GM19452 (cell line): ENCODE data around the gene TPMT.
"Not testable (repeated sequence)": the region's sequence is repeated elsewhere in the genome, so short reads cannot be mapped to it uniquely, and the experiment has no call there.

ENCODE experiments used
- ATAC-seq: cut with Tn5 transposase; IDR thresholded peaks from one replicate; pipeline ENCODE4 v1.9.1; 2021; ENCODE audit not compliant: unreplicated experiment

The TPMT gene

DNA sequence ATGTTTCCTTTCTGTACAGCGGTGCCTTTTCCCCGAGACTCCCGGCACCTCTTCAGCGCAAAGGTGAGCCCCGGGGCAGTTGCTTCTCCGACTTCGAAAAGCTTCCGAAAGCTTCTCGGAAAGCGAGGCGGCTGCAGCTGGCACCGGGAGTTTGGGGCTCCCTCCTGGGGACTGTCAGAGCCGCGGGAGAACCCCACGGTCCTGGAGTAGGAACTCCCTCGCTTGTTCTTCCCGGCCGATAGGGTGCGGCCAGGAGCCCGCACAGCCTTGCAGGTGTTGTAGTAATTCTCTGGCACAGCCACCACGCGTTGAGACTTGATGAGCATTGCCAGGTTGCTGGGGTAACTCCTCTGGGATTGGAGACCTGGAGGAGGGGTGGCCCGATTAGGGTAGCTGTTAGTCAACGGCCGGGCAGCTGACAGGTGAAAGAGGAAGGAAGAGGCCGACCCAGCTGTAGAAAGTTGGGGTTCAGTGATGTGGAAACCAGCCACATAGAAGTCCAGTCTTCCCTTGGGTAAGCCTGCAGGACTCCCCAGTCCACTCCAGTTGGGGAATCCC, 1.1 kb upstream of the TPMT start:
- ATAC-seq = peak; percentile 41

DNA sequence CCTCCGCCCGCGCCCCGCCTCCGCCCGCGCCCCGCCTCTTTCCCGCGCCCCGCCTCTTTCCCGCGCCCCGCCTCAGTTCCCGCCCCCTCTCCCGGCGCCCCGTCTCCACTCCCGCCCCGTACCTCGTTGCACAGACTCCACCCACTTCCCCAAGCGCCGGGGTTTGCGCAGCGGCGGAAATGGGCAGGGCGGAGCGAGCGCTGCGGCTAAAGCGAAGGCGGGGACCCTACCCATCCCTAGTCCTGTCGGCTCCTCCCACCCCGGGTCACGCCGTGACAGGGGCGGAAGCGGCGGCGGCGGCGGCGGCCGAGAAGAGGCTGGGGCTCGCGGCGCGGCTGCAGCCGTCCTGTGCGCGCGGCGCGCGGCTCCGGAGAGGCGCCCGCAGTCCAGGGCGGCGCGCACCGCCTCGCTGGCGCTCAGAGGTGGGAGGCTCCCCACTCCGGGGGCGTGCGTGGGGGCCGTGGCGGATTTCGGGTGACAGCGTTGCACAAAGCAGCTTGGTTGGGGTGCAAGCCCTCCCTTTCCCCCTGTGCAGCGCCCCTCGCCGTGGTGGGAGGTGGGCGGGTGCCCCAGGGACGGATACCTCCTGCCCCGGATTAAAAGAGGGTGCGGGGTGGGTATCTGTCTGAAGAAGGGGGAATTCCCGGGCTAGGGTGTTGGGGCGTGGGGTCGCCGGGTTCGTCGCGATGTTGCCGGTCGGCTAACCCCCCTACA, 430 bp upstream of the TPMT start, which contains the start of gene KDM1B:
Gene KDM1B, plus strand, starts transcription at position 273 of the 714 bp plus-strand sequence. CDS start 4,474 bp downstream, outside the sequence.
- peak; percentile 86 for ATAC-seq

DNA sequence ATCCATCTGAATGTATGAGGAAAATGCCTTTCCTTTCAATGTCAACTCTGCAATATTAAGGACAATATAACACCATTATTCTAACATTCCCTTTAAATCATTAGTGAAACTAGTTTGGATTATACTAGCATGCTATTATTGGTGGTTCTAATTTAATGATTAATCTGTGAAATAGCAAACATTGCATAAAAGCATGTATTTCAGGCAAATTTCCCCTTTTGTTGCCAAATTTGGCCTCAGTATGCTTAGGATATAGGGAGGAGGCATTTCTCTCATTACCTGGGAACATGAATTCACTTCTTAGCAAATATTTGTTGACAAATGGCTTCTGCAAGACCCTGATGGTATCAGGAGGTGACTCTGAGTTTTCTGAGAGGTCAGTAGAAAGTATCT, 1.6 kb downstream of the TPMT start:
- ATAC-seq = no peak

DNA sequence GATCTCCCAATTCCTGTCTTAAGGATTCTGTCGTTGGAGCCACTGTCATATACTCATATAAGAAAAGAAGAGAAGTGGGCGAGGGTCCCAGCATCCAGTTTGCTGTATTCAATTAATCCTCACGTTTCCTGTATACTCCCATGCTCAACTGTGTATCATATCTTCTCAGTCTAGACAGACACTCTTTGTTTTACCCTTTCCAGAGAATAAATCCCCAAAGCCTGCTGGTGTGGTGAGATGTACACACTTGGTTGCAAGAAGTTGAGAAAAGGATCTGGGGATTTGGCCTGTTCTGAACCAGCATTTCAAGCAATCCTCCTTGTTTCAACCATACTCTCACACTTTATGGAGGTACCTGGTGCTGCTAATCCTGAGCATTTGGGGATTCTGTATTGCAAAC, 3.1 kb downstream of the TPMT start:
- ATAC-seq = no peak

DNA sequence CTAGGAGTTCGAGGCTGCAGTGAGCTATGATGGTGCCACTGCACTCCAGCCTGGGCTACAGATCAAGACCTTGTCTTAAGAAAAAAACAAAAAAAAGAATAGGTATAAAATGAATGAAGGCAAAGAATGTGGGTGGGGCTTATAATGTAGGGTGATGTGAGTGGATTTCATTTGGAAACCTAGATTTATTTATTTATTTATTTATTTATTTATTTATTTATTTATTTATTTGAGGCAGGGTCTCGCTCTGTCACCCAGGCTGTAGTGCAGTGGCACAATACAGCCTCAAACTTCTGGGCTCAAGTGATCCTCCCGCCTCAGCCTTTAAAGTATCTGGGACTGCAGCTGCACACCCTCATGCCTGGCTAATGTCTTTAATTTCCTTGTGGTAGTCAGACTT, 3.5 kb downstream of the TPMT start:
- ATAC-seq = not testable (repeated sequence)

DNA sequence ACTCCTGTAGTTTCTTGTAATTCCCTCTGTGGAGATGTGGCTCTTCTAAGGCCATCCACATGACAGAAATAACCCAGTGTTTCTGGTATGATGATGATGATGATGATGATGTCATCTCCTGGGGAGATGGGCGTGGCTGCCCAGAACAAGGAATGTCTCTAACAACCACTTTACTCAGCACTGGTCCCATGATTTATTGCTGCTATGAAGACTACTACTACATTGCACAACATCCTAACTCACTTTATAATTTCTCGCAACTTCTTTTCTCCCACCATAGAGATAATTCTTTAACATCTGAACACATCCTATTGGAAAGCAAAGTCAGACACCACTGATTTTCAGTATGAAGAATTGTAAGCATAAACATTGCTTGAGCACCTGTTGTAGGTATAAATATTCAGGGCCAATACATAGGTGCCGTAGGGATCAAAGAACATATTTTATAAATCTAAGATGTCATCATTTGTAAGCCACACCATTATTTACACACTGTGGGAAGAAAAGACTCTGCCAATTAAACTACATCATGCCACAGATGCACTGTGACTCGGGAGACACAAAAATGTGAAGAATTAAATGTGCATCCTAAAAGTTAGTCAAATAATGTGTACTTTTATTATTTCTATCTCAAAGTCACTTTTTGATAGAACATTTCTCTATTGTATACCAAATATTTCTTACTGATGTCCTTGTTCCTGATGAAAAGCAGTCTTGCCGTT, 6.4 kb downstream of the TPMT start:
- ATAC-seq = no peak

DNA sequence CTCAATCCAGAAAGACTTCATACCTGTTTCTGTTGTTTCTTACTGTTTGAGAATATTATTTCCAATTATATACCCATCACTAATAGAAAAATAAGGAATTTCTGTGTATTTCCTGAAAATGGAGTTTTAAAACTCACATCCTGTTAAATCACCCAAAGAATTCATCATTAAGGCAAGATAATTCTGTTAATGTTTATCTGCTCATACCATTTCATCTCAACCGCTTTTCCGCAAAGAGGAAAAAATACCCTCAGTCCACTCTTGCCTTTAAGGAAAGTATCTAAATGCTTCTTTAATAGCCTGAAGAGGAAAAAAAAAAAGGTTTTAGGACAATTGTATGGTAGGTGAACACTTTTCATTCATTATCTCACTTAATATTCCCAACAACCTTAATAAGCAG, 7.3 kb downstream of the TPMT start:
- no peak for ATAC-seq

DNA sequence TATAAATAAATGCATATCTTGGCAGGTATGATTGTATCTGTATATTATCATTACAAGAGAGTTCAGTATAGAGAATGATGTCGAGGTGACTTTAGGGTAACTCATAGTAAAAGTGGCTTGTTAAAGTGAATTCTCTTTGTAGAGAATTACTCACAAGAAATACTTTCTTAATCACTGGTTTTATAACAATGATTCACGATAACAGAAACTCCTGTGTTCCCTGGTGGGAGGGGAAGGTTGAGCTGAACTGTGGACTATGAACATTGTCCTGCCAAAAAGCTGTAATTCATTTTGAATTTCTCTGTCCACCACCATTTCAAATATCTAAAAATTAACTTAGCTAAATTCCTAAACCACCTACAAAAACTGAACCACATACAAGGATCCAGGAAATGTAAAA, 7.7 kb downstream of the TPMT start:
- ATAC-seq = no peak

DNA sequence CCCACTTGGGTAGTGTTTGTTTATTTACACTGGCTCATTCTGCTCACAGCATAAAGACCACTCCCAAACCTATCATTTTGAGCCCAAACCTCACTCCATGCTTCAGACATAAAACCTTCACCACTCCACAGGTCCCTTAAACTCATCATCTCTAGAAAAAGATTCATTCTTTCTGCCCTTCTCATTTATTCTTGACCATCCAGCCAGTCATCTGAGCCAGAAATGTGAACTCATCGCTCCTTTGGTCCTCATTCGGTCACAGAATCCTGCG, 12.4 kb downstream of the TPMT start:
- no peak for ATAC-seq

DNA sequence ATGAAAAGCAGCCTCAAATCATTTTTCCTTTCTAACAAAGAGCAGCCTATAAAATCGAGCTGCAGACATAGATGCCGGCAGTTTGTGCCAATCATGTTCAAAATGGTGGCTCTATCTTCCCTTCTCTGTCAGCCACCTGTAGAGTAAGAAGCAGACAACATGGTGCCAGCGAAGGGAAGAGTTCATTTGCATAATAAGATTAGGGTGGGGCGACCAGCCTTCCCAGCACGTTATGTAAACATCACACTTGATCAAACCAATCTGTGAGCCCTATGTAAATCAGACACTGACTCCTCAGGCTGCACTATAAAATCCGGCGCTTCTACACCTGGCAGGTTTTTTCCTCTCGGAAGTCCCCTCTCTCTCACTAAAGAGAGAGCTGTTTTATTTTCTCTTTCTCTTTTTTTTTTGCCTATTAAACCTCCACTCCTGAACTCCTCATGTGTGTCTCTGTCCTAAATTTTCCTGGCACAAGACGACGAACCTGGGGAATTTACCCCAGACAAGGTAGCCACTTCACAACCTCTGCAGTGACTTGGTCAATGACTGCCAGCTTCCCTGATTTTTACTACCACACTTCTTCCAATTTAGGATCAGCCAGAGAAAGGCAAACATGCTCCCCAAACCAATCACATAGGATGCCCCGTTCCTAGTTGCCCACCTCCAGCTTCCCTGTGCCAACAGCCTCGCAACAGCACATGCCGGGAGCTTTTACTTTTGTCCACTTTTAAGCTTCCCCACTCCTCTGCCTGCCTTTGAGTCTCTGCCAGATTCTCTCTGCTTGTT, 12.9 kb downstream of the TPMT start:
- ATAC-seq = no peak

DNA sequence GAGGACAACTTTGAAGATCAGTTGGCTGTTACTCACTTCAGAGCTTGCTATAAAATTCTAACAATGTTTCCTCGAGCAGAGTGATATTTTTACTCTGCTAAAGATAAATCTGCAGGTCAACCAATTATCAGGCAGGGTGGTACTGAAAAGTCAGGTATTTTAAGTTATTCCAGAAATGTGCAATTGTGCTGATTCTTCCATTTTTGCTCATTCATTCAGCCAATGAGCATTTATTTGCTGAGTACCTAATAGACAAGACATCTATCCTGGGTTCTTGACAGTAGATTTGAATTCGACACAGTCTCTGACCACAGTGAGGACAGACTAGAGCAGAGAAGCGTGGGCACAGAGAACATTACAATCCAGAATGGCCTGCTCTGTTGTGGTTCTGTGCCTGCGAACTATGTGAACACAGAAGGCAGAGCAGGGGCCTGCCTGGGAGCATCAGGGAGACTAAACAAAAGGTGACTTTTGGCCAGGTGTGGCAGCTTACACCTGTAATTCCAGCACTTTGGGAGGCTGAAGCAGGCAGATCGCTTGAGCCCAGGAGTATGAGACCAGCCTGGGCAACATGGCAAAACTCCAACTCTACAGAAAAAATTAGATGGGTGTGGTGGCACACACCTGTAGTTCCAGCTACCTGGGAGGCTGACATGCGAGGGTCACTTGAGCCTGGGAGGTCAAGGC, 14.8 kb downstream of the TPMT start:
- no peak for ATAC-seq

DNA sequence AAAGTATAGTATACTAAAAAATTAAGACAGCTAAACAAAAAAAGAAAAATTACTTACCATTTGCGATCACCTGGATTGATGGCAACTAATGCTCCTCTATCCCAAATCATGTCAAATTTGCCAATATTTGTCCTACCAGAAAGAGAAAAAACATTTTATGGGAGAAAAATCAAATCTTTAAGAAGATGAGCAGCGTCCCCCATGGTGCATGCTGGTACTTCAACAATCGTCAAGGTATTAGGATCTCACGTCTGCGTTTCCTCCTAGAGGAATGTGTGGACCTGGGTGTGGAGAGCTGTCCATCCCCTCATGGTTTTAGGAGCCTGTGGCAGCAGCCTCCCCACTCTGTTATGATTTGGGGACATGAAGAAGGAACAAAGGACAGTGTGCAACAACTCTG, 16.0 kb downstream of the TPMT start:
- no peak for ATAC-seq

DNA sequence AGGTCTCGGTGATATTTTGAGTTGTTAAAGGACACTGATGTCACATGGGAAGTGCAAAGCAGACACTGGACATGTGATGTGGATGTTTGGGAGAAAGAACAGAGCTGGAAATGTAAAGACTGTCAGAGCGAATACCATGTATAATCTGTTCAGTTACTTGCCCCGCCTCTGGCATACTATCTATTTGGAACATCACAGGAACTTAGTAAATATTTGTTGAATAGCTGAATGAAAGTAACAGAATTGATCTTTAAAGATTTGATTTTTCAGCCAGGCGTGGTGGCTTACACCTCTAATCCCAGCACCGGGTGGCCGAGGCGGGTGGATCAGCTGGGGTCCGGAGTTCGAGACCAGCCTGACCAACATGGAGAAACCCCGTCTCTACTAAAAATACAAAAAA, 18.6 kb downstream of the TPMT start:
- ATAC-seq = no peak

DNA sequence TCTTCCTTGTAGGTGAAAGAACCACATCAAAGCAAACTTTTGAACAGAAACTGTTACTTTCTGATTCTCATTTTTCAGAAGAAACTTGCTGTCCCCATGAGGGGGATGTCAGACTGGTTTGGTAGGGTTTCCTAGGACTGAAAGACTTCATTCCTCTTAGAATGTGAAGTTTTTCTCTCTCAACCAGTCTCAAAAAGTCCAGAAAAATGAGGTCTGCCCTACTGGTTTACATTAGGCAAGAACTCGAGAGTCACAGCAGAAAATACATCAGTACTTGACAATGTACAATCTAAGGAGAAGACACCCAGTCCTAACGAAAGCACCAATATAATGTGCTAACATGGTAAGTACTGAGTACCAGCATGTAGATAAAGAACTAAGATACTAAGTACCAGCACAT, 19.7 kb downstream of the TPMT start:
- ATAC-seq = no peak

DNA sequence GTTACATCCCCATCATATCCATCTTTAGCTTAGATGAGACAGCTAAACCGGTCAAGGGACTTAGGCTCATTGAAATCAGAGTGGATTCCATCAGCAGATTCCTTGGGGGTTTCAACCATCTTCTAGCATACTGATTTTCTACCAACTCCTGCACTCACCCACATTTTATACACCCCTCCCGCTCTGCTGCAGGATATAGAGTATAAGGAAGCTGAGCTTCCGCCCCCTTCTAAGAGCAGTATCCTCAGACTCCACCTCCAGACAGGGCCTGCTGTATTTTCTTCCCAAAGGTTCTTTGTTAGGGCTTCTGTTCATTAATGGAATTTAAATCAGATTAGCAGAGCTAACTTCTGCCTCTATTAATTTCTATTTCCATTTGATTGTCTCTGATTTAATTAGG, 22.5 kb downstream of the TPMT start:
- ATAC-seq = no peak

DNA sequence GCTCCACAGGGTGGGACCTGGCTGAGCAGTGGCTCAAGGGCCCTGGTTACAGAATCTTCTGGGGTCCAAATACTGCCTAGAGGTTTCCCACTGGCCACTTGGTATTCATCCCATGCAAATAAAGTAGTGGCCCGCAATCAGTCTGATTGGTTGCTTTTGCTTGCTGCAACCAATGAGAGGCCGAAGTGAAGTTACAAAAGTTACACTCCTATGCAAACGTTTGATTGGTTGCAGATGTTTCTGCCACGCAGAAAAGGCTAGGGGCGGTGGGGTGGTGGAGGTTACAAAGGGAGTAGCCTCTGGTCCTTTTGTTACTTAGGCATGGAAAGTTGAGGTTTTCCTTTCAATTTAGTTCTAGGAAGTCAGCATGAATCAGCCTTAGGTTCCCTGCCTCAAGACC, 28.8 kb downstream of the TPMT start:
- ATAC-seq = no peak

DNA sequence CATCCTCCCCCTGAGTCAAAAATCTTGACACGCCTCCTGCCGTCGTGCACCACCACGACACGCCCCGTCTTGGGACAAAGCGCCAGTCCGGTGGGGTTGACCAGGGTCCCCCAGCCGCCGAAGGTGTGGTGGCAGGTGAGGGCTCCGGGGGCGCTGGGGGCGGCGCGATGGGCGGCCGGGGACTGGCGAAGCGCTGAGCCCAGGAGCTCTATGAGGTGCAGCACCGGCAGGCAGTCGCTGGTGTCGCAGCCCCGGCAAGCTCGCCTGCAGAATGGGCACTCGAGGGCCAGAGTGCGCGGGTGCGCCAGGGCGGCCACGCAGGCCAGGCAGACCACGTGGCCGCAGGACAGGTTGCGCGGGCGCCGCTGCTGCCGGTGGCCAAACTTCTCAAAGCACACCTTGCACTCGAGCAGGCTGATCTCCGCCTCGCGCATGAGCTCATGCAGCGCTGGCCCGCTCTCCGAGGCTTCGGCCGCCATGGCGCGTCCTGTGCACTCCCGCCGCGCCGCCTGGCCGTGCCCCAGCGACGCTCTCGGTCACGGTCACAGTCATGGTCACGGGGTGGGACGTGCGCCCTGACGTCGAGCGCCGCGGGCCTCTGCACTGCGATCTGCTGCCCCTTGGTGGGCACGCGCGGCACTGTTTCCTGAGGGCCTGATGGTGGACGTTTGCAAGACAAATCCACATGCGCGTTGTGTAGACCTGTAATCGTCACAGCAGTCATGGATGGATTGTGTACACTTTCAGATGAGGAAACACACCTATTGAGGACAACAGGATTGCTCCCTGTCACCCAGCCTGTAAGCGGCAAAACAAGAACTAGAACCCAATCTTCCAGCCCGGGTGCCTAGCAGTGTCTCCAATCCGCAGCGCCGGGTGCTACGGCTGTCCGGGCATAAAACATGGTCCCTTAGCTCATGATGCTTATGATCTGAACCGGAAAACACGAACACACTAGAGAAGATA, 32.5 kb downstream of the TPMT start, which contains the start of gene NHLRC1:
Gene NHLRC1, minus strand, starts transcription at position 550 of the 966 bp plus-strand sequence. Its CDS starts 71 bp downstream, at position 479.
- peak; percentile 99 for ATAC-seq

DNA sequence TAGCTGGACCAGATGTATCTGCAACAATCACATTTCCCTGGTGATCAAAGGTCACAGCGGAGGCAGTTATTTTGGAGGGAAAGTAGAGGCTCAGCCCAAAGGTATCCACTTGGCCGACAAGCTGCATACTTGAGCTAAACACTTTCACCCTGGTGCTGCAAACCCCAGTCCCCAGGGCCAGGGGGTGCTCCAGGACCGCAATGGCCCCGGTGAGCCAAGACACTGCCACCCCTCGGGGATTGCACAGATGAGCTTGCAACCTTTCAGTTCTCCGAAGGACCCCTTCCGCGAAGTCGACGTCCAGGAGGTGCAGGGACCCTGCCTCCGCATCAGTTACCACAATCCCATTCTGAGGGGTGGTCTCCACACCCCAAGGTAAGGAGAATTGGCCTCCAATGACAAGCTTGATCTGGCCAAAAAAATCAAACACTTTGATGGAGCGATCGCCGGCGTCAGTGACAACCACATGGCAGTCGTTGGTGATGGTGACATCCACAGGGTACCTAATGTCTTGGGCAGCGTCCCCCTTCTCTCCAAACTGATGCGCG, 33.2 kb downstream of the TPMT start:
- ATAC-seq = no peak

DNA sequence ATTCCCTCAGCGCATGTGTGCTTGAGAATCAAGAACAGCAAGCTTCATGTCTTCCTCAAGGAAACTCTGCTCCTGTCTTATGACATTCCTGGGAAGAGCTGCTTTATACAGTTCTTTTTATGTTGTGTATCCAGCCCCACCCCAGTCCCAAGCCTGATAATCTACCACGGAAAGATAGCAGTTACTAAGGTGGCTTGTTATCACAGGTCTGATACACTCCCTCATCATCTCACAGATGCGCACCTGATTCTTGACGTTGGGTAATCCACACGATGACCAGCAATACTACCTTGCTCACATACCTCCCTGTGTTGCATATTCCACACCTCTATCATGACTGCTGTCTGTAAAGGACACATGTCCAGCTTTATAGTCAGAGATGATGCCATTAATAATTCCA, 35.6 kb downstream of the TPMT start:
- no peak for ATAC-seq

DNA sequence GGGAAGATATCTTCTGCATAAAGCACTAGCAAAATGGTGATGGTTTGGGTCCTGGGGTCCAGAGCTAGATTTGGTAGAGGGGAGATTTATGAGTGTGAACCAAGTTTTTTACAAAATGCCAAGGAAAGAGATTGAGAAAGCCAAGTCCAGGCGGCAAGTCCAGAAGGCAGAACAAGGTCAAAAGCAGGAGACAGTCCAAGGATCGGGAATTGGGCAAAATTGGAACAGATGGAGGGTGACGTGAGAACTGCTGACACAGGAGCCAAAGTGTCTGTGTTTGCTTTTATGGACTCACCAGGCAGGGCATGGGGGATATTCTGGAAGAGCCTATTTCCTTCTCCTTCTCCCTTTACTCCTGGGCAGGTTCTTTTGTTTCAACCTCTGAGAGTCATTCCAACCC, 36.5 kb downstream of the TPMT start:
- ATAC-seq = no peak
